Measurements from ENCODE around the gene SGMS1. TPM values are rescaled to one million over a fixed set of nuclear protein-coding genes. Genes with fewer than 3 reads are reported as not detected.

Gene SGMS1
- total RNA-seq, 4 donors from 2014 or later: 107 to 234 (median 134) TPM

- Histone ChIP-seq H3K36me3 (peaks cover 0 to 24% (median 0%) of the 10 kb centered on the region in 3 donors), H3K4me3 (no peak overlapping the region), H3K9me3 (no peaks in the 10 kb centered on the region), H3K4me1 (peaks cover 0 to 3% (median 0%) of the 10 kb centered on the region in 4 donors), H3K27ac (no peak overlapping the region), H3K27me3 (no peaks in the 10 kb centered on the region)
- DNase-seq (ENCODE audit: low spot score in 2 of 2): no peak
- peak in 1 of 2 donors; percentile 15 for TF ChIP-seq EP300 (IDR thresholded peaks at IDR 0.05)
- TF ChIP-seq CTCF (IDR thresholded peaks at IDR 0.05): no peak
- TF ChIP-seq POLR2A (IDR thresholded peaks at IDR 0.05): no peak
- WGBS, 2 donors: 74 to 76% methylated on average over 1 of the region's 1 CpG
These were observed 11.5 kb upstream of the SGMS1 start for GRCh38 chr10:50635286-50635685.

- no peak for DNase-seq (ENCODE audit: low spot score in 2 of 2)
- Histone ChIP-seq H3K27me3 (no peaks in the 10 kb centered on the region), H3K36me3 (peaks cover 0 to 32% (median 0%) of the 10 kb centered on the region in 3 donors), H3K27ac (no peak overlapping the region), H3K9me3 (no peaks in the 10 kb centered on the region), H3K4me1 (peaks cover 0 to 3% (median 0%) of the 10 kb centered on the region in 4 donors), H3K4me3 (no peak overlapping the region)
- 91 to 97% methylated on average over 1 of the region's 1 CpG for WGBS, 2 donors
- TF ChIP-seq EP300 (IDR thresholded peaks at IDR 0.05) (no peak), POLR2A (IDR thresholded peaks at IDR 0.05) (no peak), CTCF (IDR thresholded peaks at IDR 0.05) (no peak)
These were observed 10.7 kb upstream of the SGMS1 start for GRCh38 chr10:50634479-50634878.

- Histone ChIP-seq H3K9me3 (no peaks in the 10 kb centered on the region), H3K27ac (no peak overlapping the region), H3K4me1 (peaks cover 0 to 2% (median 0%) of the 10 kb centered on the region in 4 donors), H3K4me3 (no peak overlapping the region), H3K27me3 (no peaks in the 10 kb centered on the region), H3K36me3 (peaks cover 0 to 36% (median 0%) of the 10 kb centered on the region in 3 donors)
- DNase-seq (ENCODE audit: low spot score in 2 of 2): no peak
- TF ChIP-seq CTCF (IDR thresholded peaks at IDR 0.05) (no peak), POLR2A (IDR thresholded peaks at IDR 0.05) (no peak), EP300 (IDR thresholded peaks at IDR 0.05) (no peak)
- WGBS, 2 donors: 94 to 97% methylated on average over 30 of the region's 30 CpGs
These were observed 7.3 kb upstream of the SGMS1 start for GRCh38 chr10:50631052-50631451.

DNA sequence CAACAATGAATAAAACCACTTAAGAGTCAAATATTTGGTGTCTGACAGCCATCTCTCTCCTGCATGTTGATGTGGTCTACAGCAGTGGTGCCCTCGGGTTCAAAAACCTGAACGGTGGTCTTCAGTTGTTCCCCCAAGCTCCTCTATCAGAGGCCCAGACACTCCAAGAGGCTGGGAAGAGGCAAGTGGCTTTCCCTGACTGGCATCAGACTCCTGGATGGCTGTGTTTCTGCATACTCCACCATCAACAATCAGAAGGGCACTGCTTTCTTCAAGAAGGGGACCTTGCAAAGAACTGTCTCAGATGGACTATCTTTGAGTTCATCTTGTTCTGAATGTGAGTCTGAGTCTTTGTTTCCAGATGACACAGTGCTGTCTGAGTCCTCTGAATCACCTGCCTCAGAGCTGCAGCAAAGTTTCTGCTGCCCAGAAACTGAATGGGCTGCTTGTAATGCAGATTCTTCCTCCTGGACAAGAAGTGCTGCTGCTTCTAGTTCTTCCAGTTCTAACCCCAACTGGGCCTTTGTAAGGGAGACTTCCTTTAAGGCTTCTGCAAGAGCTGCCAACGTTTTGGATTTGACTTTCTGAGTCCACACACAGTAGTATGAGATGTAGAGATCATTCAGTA is 5.9 kb upstream of the SGMS1 start:
- Histone ChIP-seq H3K27ac (no peak overlapping the region), H3K4me3 (no peak overlapping the region), H3K36me3 (peaks cover 0 to 36% (median 0%) of the 10 kb centered on the region in 3 donors), H3K4me1 (peaks cover 0 to 9% (median 3%) of the 10 kb centered on the region in 4 donors), H3K27me3 (no peaks in the 10 kb centered on the region), H3K9me3 (no peaks in the 10 kb centered on the region)
- TF ChIP-seq POLR2A (IDR thresholded peaks at IDR 0.05) (no peak), CTCF (IDR thresholded peaks at IDR 0.05) (no peak), EP300 (IDR thresholded peaks at IDR 0.05) (no peak)
- no peak for DNase-seq (ENCODE audit: low spot score in 2 of 2)
- 59 to 65% methylated on average over 3 of the region's 3 CpGs for WGBS, 2 donors

DNA sequence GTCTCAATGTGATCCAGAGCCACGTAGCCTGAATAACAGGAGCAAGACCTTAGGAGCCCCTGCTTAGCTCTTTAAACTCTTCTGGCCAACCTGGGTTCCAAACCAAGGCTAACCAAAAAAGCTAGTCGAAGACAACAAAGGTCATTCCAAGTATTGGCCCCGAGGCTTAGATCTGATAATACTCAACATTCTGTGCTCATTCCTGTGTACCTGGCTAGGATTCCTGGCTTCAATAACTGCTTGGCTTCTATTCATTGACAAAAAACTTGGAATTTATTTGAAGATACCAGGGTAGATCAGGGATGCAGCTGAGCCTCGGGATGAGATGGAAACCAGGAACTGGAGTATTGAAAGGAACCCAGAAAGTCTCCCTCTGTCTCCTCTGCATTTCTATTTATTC is 4.1 kb upstream of the SGMS1 start:
- no peak overlapping the region for H3K27ac ChIP-seq
- peaks cover 0 to 36% (median 0%) of the 10 kb centered on the region in 3 donors for H3K36me3 ChIP-seq
- 81 to 82% methylated on average over 4 of the region's 4 CpGs for WGBS, 2 donors
- no peak for TF ChIP-seq POLR2A (IDR thresholded peaks at IDR 0.05)
- TF ChIP-seq CTCF (IDR thresholded peaks at IDR 0.05): no peak
- no peak for TF ChIP-seq EP300 (IDR thresholded peaks at IDR 0.05)
- no peak overlapping the region for H3K4me3 ChIP-seq
- H3K9me3 ChIP-seq: no peaks in the 10 kb centered on the region
- H3K4me1 ChIP-seq: peaks cover 0 to 9% (median 3%) of the 10 kb centered on the region in 4 donors
- DNase-seq (ENCODE audit: low spot score in 2 of 2): no peak
- H3K27me3 ChIP-seq: no peaks in the 10 kb centered on the region
